NCI-H748 (cell line): Measurements from ENCODE around the gene WWOX.

ENCODE experiments used
- DNase-seq: peaks from one replicate; lab custom pipeline; 2025; ENCODE audit not compliant: unreplicated experiment; lab: John Stamatoyannopoulos, UW

WWOX gene

DNA sequence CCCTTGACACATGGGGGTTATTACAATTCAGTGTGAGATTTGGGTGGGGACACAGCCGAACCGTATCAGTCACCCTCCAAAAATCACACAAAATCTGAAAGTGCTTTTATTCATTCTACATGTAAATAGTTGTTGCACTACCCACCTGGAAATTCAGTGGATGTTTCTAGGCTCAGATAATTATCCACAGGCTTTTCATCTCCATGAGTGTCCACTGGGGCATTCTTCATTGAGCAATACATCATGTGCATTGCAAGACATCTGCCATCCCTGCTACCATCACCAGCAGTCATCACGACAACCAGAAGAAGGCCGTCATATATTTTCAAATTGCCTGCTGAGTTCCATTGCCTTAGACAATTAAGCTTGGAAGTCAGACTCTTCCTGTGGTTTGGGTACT, 330.8 kb downstream of the WWOX start:
- no peak for DNase-seq

DNA sequence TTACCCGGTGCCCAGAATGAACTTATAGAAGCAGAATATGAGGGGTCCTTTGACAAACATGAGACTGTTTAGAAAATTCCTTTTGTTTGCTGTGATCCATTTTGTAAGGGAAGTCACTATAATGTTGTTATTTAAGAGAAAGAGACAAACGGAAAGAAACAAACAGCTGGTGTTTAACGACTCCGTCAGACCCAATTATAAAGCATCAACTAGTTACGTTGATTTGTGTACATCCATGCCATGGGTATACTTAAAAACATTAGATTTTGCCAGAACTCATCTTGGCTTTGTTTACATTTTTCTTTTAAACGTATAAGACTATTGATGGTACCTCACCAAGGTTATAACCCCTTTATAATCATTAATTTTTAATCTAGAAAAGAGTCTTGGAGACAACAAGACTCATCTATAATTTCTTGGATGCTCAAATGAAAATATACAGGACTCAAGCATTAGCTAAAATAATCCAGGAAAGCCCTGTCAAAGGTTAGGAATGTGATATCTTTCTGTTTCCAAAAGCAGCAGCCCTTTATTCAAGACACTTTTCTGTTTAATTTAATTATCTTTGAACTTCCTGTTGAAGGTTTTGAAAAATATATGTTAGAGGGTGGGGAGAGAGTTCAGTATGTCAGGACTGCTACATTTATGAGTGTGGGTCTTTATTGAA, 331.7 kb downstream of the WWOX start:
- peak; percentile 54 for DNase-seq

DNA sequence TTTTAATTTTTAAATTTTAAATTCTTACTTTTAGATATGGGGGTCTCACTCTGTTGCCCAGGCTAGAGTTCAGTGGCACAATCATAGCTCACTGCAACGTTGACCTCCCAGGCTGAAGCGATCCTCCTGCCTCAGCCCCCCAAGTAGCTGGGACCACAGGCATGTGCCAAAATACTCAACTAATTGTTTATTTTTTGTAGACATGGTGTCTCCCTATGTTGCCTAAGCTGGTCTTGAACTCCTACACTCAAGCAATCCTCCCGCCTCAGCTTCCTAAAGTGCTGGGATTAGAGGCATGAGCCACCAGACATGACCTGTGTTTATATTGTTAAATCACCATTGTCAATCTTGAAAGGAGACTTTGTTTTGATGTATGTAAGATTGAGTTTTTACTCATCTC, 332.2 kb downstream of the WWOX start:
- no peak for DNase-seq

DNA sequence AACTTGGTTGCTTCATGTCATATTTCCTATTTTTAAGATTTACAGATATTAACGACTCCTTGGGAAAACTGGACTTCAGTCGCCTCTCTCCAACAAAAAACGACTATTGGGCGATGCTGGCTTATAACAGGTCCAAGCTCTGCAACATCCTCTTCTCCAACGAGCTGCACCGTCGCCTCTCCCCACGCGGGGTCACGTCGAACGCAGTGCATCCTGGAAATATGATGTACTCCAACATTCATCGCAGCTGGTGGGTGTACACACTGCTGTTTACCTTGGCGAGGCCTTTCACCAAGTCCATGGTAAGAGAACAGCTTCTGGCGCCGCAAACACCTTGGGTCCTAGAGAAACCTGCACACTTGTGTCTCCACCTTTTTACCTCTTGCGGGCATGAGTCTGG, 333.0 kb downstream of the WWOX start:
- peak; percentile 53 for DNase-seq

DNA sequence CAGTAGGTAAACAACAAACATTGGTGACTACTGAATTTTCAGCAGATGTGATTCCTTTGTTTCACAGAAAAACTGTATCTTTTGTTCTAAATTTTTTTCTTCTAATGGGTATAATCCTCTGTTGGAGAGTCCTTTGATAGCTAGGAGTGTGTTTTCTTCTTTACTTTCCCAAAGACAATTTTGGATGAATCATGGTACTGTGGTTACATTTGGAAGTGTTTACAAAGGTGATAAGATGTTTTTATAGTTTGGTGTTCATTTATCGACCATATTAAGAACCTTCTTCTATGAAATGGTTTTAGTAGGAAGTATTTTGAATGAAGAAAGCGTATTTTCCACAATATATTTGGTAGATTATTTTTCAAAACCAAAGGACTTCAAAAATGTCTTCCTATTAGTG, 333.7 kb downstream of the WWOX start:
- DNase-seq, result no peak

DNA sequence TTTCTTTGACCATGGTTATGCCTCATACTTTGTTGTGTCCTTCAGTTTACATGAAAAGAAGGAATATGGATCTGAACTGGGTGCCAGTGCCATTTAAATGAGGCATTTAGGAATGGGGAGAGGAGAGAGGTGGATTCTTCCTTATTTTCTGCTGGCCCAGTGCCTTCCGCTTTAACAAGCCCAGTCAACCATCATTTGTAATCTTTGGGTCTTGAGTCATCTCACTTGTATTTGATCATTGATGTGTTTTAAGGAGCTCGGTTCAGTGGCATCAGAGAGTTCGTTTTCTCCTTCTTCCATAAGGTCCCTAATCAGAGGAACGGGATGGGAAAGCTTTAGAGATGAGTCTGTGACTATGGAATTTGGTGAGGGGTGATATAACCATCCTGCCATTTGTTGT, 334.9 kb downstream of the WWOX start:
- DNase-seq, result no peak

DNA sequence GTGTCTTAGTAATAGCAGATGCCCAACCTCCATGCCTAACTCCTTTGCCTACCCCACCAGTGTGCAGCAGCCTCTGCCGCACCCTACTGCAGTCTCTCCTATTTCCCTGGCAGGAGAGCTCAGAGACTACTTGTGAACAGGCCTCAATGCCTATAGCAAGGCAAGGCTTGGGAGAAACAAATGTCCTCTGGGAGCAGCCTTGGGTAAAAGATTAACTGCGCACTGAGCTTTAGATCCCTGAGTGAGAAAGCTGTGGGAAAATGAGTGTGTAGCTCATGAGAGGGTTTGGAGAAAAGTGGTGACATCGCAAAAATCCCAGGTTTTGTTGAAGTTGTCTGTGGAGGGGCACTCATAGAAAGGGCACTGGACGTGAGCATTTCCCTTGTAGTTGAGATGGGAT, 335.8 kb downstream of the WWOX start:
- DNase-seq, result no peak

DNA sequence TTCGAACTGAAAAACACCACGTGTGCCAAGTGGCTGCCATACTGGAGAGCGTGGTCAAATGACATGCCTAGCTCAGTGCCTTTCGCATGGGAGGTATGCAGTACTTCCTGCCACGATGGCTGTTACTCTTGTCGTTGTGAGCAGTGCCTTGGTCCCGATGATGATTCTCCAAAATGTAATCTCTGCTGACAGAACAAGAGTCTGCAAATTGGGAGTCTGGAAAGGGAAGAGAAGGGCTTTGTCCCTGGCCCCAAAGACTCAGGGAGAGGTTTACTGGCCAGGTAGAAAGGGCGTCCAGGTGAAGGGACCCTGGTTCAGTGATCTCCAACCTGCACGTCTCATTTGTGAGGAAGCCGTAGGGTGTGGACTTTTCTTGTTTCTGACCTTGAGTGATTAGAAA, 336.6 kb downstream of the WWOX start:
- DNase-seq, result no peak

DNA sequence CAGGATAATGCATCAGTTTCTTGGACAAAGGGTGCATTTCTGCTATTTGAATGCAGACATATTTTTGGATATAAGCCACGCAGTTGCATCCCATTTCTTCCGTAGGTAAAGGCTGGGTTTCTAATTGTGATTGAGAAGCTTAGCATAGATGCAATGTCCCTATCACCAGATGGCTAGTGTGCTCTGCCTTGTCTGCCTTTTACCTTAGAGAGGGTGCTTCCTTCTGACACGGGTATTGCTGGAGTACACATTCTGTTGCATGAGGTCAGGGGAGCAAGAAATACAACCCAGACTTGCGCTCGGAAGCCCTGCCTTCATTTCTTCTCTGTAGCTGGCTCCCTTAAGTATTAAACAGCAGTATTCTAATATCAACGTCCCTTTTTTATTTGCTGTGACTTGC, 337.4 kb downstream of the WWOX start:
- no peak for DNase-seq

DNA sequence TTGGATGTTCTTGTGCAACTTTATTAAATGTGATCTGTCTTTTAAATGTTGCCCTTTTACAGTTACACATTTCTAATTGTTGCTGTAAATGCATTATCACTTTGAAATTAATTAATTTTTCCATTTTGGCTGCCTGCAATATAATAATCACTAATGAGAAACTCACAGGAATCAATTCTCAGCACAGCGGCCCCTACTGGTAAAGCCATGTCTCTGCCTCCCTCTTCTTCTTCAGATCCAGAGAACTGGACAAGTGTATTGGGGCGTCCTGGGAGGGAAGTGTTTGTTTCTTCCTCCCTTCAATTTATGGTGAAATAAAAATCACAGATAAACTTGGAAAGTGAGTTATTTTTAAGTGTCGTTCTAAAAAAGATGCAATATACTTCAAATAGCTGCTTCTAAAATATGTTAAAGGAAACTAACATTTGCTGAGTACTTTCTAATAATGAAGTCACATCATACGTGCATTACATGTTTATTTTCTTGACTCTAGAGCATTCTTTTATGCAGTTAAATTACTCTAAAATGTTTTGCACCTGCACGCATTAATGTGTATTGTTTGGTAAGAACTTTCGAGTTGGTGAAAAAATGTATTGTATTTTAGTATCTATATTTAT, 338.0 kb downstream of the WWOX start:
- peak; percentile 26 for DNase-seq

DNA sequence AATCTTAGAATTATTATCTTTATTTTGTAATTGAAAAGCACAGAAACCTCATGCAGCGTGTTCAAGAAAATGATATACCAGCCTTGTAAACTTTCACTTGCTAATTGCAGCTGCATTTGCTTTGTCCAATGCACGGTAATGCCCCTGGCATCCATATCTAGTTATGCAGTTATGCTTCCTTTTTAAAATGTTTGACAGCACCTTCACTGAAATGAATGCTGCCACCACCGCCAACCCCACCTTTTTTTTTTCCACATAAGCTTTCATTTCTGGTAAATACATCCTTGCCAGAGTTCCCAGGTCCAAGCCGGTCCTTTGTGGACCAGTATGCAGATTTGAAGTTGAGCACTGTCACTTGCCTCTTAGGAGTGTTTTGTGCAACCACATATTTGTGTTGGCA, 338.8 kb downstream of the WWOX start:
- no peak for DNase-seq

DNA sequence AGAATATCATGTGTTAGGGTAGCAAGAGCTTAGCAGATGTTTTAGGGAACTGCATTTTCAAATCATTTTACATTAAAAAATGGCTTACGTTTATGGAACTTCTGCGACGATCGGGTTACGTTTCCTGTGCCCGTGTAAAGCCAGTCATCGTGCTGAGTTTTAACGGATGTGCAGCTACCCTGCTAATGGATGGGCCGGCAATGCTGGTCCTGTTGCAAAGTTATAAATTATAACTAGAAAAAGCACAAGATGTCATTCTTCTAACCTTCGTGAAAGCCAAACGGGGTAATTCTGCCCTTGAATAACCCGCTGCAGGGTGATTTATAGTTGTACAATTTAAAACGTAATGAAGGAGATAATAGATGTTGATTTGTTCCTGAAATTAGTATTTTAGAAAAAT, 339.2 kb downstream of the WWOX start:
- DNase-seq, result no peak

DNA sequence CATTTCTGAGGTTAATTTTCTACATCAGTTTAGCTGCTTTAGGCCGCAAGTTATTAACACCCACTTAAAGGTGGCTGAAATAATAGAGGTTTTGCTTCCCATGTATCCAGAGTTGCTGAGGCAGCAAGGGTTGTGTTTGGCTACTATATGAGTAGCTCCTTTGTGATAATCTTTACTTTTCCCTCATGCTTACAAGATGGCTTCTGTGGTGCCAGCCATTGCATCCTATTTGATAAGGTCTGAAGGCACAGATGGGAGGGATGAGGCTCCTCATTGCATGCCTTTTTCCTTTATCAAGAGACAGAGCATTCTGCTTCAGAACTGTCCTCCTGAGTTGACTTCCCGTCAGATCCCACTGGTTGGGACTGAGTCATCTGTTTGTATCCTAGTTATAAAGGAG, 340.2 kb downstream of the WWOX start:
- DNase-seq, result no peak

DNA sequence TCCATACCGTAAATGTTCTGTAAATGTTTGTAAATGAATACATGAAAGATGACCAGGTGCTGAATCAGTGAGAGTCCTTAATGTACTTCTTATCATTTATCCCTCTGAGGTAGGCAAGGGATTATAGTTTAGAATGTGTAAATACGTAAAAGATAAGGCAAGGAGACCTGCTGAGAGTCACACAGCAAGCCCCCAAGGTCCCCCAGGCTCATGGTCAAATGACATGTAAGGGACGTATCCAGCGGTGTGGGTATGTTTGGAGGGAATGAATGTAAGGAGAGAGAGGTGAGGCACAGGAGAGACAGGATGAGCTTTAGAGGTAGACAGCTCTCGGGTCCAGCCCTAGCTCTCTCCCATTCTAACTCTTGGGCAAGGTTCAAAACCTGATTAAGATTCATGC, 341.8 kb downstream of the WWOX start:
- no peak for DNase-seq

DNA sequence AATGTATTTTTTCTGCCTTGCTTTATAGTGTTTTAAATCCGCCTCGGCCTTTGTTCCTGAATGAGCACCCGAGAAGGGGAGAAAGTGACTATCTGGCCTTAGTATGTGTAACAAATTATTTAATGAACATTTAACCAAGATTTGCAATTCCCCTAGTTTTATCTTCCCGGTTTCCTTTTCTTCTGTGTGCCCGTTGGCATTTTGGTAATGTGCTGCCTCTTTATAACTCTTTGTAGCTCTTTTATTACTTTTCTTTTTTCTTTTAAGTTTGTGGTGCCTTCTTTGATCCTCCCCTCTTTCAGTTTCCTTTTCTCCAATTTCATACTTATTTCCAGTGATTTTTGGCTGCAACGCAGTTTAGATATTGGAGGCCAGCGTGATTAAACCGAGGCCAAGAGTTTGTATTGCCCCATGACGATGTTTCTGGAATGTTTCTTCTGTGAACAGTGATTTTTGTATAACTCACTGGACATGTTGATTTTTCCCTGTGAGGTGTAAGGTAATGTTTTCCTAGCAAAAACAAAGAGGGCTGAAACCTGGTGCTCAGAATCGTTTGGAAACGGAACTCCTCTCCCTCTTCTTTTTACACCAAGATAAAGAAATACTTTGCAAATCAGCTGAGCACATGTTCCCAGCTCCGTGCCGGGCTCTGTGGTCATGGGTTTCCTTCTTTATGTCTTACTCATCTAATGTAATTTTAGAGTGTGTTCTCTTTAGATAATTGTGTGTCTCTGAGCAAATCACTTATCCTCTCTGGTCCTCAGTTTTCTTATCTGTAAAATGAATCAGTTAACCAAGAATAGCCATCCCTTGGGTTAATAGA, 344.3 kb downstream of the WWOX start:
- no peak for DNase-seq

DNA sequence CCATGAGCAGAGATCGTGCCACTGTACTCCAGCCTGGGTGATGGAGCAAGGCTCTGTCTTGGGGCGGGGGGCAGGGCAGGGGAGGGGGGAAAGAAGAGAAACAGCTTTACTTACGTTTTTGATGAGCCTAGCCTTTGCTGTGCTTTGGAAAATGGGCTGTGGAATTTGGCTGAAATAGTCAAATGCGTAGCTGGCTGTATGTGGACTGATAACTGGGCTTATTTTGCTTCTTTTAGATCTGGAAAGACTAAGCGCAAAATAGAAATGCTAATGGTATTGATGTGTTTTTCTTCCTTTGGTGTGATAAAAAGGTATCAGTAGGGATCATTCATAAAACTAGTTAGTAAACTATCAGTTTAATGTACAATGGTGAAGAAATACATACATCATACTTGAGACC, 346.4 kb downstream of the WWOX start:
- DNase-seq, result no peak

DNA sequence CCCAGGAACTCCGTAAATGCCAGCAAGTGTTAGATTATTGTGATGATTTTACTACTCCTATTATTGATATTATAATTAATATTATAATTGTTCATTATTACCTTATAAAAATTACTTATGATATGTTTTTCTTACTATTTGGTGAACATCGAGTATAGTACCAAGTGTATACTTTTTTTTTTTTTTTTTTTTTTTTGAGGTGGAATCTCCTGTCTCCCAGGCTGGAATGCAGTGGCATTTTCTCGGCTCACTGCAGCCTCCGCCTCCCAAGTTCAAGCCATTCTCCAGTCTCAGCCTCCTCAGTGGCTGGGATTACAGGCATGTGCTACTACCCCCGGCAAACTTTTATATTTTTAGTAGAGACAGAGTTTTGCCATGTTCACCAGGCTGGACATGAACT, 347.0 kb downstream of the WWOX start:
- DNase-seq, result no peak

DNA sequence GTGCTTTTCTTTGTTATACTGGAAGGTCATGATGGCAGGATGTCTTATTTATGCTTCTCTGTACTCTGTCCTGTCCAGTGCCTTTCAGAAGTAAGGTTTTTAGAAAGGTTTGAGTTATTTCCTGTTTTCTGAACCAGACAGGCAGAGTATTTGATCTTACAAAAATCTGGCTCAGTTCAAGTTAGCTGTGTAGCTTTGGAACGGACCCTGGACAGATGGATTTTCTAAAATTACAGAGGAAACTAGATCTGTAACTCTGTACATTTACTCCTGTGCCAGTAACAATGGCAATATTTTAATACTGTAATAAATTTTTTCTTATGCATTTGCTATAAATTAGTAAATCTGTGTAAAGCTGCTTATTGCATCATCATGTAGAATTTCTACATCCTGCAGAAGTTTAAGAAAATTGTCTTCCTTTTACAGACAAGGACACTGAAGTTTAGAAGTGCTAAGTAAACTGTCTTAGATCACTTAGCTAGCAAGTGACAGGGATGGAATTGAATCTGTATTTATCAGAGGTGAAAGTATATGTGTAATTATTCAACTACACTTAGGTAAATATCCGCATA, 347.6 kb downstream of the WWOX start:
- no peak for DNase-seq

DNA sequence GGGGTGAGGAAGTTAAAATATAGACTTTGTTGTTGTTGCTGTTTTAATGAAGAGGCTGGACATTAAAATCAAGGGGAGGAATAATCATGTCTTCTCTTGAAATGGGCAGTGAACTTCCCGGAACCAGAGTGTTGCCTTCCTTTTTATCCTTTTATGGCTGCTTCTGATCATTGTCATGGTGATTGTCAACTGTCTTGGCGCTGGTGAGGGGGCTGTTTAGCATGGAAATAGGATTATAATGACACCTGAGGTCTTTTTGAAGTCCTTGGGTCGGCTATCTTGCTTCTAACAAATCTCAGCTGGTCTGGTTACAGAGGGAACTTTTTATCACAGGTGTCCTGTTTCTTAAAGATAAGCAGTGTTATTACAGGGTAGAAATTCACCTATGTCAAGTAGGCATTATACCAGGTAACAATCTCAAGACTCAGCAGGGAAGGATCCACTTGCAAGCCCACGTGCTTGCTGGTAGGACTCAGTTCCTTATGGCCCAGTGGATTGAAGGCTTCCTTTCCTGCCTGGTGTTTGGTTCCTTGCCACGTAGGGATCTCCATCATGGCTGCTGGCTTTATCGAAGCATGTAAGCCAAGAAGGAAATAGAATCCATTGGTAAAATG, 349.3 kb downstream of the WWOX start:
- DNase-seq, result no peak

DNA sequence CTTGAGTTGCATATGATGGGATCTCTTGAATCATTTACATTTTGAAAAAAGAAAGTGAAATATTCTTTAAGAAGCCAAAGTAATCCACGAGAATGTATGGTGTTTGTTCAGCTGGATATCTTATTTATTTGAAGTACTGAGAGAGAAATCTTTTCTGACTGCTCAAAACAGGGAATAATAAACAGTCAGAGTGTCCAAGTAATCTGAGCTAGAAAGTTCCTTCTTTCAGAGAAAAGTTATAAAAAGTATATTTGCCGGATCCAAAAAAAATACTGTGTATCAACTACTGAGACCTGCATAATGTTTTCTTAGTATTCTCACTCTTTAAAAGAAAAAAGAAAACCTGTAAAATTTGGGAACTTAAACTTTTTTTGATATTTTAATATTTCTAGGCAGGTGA, 350.8 kb downstream of the WWOX start:
- no peak for DNase-seq

DNA sequence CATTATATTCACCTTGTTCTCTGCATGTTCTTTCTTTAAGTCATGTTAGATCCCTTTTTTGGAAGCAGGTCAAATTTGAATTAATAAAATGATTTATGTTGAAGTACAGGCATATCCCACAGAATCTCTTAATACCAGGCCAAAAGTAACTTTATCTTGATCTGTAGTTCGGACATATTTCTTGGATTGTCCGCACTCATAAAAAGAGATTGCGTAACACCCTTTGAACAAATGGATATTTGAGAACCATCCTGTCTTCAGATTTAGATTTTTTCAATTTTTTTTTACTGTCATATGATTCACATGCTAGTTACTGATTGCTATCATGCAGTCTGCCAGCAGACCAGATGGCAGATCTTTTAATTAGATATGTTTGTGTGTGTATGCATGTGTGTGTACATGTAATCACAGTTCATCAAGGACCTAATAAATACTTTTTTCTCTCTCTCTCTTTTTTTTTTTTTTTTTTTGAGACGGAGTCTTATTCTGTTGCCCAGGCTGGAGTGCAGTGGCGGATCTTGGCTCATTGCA, 352.6 kb downstream of the WWOX start:
- no peak for DNase-seq
